ENCODE results near the gene TNFAIP8.

The TNFAIP8 gene

GRCh38 chr5:119329666-119330065 is 26.2 kb upstream of the TNFAIP8 start:
- no peak for DNase-seq (ENCODE audit: low spot score)

GRCh38 chr5:119330367-119331183 is 25.2 kb upstream of the TNFAIP8 start:
- DNase-seq (ENCODE audit: low spot score), result no peak

- DNase-seq (ENCODE audit: low spot score), result no peak
Observed at GRCh38 chr5:119331566-119332095, 24.2 kb upstream of the TNFAIP8 start.

DNA sequence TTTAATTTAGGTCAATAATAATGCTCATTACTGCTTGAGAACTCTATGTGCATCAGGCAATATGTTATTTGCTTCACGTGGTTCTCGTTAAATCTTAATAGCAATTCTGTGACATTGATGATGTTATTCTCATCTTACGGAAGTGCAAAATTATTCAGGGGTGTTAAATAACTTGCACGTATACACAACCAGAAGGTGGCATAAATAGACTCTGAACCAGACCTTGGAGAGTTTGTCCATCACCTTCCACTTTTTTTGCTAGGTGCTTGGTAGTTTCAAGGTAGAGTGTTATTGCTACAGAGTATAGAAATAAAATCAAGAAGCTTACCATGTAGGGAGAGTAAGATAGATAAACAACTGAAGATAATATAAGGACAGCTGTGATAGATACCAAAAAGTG is 23.6 kb upstream of the TNFAIP8 start:
- DNase-seq (ENCODE audit: low spot score), result no peak

- DNase-seq (ENCODE audit: low spot score), result no peak
Observed at GRCh38 chr5:119332978-119333401, 22.8 kb upstream of the TNFAIP8 start.

GRCh38 chr5:119333421-119333851 is 22.4 kb upstream of the TNFAIP8 start:
- no peak for DNase-seq (ENCODE audit: low spot score)

DNA sequence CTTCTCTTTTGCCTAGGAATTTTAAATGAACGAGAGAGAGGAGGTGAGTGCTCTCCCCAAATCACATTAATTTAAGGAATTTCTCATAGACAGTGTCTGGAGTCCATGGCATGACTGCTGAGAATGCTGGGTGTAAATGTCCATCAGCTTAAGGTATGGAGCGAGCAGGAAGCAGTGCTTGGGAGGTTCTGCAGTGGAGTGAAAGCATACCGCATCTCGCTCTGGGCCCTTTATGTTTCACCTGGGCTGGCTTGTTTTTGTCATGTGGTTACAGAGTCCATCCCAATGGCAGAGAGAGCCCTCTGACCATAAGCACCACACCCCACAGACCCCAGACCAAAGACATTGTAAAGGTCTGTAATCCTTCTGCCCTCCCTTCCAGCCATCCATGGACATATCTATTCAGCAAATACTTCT is 20.6 kb upstream of the TNFAIP8 start:
- DNase-seq (ENCODE audit: low spot score), result no peak

DNA sequence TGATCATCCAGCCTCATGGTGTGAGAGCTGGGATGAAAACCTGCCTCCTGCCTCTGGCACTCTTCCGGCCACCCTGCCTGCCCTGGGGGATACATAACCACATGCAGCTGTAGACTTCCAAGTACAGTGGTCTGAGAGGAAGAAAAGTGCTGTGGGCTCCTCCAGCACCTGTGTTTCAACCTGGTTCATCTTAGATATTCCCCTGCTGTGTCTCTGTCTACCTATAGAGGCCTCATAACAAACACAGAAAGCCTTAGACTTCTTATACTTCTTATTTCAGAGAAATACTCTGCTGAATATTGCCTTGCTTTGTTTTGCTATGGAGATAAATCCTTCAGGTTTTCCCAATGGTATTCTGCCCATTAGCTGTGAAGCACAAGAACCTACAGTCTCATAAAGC is 19.6 kb upstream of the TNFAIP8 start:
- no peak for DNase-seq (ENCODE audit: low spot score)

DNA sequence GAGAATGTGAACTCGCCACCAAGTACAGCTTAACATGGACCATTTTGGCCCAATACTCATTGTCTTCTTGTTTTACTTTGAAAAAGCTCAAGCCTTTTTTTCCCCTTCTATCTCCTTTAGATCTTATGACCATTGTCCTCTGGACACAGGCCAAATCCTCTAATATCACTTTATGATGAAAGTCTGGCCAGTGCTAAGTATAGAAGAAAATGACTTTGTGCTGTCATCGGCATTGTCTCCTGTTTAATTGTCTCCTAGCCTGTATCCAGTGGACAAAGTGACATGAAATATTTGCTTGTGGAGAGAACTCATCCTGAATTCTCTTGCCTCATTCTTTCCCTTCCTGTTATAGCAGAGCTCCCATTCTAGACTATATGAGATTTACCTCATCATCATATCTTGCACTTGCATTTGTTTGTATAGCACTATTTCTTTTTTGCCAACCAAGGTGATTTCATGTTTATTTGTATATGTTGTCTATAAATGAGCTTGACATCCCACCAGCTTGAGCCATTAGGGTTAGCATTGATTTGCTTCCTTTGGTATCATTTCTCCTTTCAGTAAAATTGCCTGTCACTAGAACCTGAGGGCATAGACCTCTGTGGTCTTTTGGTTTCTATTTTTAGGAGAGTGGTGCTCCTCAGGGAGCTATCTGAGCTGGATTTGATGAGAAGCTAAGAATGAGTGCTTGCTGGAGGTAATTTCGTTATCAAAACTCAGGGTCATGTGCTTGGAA is 18.8 kb upstream of the TNFAIP8 start:
- no peak for DNase-seq (ENCODE audit: low spot score)

- DNase-seq (ENCODE audit: low spot score), result no peak
Observed at GRCh38 chr5:119338326-119338946, 17.4 kb upstream of the TNFAIP8 start.

GRCh38 chr5:119339344-119339743 is 16.5 kb upstream of the TNFAIP8 start:
- no peak for DNase-seq (ENCODE audit: low spot score)

DNA sequence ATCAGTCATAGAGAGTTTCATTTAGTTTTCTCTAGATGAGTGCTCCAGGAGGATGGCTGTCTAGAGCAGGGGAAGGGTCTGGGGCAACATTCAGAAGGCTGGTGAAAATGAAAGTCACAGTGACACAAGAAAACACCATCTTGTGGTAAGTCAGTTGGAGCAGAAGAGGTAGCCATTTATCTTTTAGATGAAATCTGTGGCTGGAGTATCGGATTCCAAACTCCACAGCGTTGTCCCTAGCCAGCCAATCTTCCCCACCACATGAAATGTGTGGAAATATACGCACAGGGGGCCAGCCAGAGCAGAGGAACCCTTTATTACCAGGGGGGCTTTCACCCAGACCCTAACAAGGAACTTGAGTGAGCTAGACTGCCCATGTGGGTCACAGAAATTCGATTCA is 15.9 kb upstream of the TNFAIP8 start:
- DNase-seq (ENCODE audit: low spot score), result no peak

DNA sequence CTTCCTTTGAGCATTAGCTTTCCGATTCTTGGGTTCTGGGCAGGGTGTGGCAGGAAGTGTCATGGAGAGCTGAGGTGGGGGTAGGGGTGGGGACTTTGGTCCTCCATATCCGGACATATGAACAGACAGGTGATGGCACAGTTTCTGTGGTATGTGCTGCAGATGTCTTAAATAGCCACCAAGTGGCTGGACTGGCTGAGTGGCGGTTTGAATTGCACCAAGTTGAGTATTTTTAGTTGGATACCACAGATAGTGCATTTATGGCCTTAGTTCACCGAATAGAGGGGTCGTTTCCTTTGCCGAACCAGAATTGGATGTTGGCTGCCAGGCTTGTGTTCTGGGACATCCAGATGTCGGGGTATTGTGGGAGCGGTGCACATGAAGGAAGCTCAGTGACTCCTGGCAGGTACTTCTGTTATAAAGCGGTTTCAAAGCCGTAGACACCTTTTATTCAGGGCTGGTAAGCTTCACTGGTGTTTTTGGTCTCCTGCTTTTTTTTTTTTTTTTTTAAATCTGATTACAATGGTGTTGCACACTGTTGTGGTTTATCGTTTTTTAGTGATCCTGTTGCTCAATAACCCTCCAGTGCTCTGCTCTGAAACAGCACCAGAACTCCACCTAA is 15.1 kb upstream of the TNFAIP8 start:
- DNase-seq (ENCODE audit: low spot score), result no peak

DNA sequence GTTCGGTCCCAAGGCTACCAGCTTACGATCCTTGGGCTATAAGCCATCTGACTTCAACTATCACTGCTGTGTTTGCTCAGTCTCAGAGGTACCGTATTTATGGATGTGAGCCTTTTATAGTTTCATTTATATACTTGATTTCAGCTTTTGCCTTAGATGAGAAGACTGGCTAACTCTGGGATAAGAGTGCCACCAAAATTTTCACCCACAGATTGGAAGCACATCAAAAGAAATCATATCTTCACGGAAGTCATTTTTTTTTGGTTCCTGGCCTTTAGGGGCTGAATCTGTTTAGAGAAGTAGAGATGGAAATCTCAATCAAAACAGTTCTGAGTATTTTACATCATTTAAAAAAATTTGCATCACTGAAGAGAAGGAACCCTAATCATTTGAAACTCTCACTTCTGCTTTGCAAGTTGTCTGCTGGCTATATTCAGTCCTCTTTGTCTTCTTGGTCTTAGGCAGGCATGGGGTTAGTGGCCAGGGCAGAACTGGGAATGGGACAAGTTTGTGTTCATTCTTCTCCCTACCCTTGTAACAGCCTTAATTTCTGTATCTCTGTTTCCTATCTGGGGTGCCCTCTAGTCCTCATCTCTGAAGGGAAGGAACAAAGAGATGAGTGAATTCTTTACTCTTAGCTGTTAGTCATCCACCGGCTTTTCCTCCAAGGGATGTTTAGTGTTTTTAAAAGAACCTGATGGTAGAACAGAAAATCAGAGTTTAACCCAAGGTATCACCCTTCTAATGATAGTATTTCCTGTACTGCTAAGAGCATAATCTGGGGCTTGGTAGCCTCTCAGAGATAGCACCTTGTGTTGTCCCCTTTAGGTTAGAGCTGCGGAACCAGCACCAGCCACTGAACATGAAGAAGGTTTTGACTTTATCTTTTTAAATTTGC is 14.1 kb upstream of the TNFAIP8 start:
- no peak for DNase-seq (ENCODE audit: low spot score)

DNA sequence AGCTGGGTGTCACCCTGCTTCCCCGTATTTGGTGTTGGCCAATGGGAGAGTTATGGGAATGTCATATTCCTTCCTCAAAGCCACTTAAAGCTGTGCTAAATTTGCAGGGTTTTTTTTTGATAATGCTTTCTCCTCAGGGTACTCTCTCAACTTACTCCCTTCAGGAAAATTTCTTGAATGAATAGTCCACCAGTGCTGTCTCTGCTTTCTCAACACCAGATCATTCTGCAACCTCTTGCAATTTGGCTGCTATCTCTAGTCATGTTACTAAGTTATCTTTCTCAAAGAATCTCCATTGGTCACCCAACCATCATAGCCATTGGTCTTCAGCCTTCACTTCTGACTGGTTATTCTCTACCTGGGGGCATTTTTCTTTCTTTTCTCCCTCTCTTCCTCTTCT is 13.4 kb upstream of the TNFAIP8 start:
- no peak for DNase-seq (ENCODE audit: low spot score)

GRCh38 chr5:119343052-119343451 is 12.8 kb upstream of the TNFAIP8 start:
- DNase-seq (ENCODE audit: low spot score), result no peak

- DNase-seq (ENCODE audit: low spot score), result no peak
Observed at GRCh38 chr5:119343766-119344165, 12.1 kb upstream of the TNFAIP8 start.

DNA sequence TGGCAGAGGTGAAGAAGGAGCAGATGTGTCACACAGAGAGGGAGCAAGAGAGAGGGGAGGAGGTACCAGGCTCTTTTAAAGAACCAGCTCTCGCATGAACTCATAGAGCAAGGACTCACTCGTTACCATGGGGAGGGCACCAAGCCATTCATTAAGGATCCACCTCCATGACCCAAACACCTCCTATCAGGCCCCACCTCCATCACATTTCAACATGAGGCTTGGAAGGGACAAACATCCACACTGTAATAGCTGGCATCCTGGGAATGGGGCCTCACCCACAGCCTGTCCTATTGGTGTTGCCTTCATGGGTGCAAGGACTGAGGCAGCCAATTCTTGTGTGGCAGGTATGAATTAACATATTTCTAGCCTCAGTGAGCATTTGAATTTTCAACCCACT is 11.6 kb upstream of the TNFAIP8 start:
- no peak for DNase-seq (ENCODE audit: low spot score)

DNA sequence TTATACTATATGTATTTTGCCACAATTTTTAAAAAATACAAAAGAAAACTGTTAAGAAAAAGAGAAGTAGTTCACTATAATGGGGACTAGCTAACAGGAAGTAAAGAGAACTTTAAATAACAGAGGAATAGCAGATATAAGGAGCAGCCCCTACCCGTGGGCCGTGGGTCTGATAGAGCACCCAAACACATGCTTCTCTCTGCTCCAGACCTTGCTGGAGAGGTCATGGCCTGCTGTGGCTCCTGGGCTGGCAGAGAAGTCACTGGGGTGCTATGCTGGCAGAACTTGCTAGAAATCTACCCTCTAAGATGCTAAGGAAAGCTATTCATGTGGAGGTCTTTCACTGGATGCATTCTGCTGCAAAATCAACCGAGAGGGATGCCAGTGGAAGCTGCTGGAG is 10.0 kb upstream of the TNFAIP8 start:
- DNase-seq (ENCODE audit: low spot score), result no peak

- no peak for DNase-seq (ENCODE audit: low spot score)
Observed at GRCh38 chr5:119346394-119346793, 9.4 kb upstream of the TNFAIP8 start.

DNA sequence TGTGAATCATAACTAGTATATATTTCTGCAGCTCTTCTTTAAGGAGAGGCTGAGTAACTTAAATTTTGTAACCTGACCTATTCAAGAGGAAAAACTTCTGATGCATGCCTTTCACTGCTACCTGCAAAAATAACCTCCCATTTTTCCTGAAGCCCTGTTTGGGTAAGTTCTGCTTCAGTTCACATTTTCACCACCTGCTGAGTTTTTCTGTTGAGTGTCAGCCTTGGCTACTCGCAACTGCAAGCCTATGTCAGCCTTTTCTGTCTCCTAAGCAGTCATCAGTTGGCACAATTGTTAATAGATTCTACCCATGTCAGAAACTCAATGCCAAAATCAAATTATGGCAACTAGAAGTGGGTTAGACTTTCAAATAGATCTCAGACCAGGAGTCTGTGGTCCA is 8.2 kb upstream of the TNFAIP8 start:
- DNase-seq (ENCODE audit: low spot score), result no peak

Measured in D341Med (cell line).